ENCODE measurements around the gene ZNF618.

DNA sequence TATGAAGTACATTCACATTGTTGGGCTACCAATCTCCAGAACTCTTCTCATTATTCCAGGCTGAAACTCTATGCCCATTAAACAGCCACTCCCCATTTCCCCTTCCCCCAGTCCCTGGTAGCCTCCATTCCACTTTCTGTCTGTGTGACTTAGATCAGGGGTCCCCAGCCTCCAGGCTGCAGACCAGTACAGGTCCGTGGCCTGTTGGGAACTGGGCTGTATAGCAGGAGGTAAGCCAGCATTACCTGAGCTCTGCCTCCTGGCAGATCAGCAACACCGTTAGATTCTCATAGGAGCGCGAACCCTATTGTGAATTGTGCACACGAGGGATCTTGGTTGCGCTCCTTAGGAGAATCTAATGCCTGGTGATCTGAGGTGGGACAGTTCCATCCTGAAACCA is 23.1 kb downstream of the ZNF618 start:
- TF ChIP-seq, protein P1, sequence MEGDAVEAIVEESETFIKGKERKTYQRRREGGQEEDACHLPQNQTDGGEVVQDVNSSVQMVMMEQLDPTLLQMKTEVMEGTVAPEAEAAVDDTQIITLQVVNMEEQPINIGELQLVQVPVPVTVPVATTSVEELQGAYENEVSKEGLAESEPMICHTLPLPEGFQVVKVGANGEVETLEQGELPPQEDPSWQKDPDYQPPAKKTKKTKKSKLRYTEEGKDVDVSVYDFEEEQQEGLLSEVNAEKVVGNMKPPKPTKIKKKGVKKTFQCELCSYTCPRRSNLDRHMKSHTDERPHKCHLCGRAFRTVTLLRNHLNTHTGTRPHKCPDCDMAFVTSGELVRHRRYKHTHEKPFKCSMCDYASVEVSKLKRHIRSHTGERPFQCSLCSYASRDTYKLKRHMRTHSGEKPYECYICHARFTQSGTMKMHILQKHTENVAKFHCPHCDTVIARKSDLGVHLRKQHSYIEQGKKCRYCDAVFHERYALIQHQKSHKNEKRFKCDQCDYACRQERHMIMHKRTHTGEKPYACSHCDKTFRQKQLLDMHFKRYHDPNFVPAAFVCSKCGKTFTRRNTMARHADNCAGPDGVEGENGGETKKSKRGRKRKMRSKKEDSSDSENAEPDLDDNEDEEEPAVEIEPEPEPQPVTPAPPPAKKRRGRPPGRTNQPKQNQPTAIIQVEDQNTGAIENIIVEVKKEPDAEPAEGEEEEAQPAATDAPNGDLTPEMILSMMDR (conservative IDR thresholded peaks at IDR 0.05; ENCODE audit: low read depth in 2 of 2), result no peak
- TF ChIP-seq JUNB (IDR thresholded peaks at IDR 0.05; ENCODE audit: unreplicated experiment) (no peak), CREB1 (CRISPR knock-in tag; IDR thresholded peaks at IDR 0.05; ENCODE audit: low read depth) (no peak), POLR2AphosphoS5 (IDR thresholded peaks at IDR 0.05; ENCODE audit: low read depth) (no peak), ZNF331 (CRISPR knock-in tag; IDR thresholded peaks at IDR 0.05; ENCODE audit: low read depth) (no peak)
- TF ChIP-seq, protein P2, sequence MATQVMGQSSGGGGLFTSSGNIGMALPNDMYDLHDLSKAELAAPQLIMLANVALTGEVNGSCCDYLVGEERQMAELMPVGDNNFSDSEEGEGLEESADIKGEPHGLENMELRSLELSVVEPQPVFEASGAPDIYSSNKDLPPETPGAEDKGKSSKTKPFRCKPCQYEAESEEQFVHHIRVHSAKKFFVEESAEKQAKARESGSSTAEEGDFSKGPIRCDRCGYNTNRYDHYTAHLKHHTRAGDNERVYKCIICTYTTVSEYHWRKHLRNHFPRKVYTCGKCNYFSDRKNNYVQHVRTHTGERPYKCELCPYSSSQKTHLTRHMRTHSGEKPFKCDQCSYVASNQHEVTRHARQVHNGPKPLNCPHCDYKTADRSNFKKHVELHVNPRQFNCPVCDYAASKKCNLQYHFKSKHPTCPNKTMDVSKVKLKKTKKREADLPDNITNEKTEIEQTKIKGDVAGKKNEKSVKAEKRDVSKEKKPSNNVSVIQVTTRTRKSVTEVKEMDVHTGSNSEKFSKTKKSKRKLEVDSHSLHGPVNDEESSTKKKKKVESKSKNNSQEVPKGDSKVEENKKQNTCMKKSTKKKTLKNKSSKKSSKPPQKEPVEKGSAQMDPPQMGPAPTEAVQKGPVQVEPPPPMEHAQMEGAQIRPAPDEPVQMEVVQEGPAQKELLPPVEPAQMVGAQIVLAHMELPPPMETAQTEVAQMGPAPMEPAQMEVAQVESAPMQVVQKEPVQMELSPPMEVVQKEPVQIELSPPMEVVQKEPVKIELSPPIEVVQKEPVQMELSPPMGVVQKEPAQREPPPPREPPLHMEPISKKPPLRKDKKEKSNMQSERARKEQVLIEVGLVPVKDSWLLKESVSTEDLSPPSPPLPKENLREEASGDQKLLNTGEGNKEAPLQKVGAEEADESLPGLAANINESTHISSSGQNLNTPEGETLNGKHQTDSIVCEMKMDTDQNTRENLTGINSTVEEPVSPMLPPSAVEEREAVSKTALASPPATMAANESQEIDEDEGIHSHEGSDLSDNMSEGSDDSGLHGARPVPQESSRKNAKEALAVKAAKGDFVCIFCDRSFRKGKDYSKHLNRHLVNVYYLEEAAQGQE (IDR thresholded peaks at IDR 0.05; ENCODE audit: unreplicated experiment), result no peak
